ENCODE results near the gene CDC14B.

The CDC14B gene

DNA sequence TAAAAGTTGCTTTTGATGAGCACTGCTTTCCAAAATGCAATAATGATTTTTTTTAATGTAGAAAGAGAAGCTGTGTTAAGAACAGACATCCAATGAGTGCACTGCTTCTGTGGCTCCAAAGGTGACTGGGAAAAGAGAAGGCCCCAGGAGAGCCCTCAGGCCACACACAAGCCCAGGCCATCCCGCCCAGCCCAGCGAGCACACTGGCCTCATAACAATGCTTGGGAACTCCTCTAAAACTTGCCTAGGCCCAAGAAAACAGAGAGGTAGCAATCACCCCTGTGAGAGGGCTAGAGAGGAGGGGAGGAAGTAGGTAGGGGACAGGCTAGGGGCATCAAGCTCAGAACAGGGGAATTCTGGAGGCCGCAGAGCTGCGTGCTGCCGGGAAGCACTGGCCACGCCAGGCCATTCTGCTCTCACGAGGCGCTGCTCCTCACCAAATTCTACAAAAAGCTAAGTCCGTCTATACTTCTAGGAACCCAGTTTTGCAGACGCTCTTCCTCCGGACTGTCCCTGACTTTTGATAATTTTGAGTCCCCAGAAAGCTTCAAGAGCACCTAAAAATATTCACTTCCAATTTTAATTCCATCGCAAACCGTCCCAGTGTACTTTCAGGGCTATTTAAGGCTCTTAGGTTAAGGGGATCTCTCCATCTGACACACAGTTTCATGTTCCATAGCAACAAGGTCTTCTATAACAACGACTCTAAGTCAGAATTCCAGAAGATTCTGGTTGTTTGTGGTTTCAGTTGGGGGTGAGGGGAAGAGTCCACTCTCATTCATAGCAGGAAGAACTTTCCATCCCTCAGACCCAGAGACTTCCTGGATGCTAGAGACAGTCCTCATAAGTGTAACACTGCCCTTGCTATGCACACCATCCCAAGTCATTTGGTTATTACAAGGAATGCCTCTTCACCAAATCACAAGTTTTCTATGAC is 118.7 kb downstream of the CDC14B start:
- no peak for DNase-seq

- DNase-seq = no peak
These were observed 120.4 kb downstream of the CDC14B start for GRCh38 chr9:96499257-96499656.

DNA sequence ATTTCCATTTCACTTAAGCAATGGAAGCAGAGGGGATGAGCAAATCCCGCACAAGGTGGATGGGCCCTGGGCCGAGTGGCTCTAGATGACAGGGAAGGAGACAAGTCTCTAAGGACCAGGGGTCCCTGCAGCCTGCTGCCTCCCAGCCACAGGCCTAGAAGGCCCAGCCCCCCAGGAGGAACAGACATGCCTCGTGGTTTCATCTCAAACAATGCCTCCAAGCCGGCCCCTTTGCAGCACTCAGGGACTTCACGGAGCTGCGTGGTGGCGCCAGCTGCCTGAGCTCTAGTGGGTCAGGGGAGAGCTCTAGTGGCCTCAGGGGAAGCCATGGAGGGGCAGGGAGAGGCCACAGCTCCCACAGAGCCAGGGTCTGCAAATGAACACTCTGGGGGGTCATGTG is 120.8 kb downstream of the CDC14B start:
- DNase-seq = no peak

DNA sequence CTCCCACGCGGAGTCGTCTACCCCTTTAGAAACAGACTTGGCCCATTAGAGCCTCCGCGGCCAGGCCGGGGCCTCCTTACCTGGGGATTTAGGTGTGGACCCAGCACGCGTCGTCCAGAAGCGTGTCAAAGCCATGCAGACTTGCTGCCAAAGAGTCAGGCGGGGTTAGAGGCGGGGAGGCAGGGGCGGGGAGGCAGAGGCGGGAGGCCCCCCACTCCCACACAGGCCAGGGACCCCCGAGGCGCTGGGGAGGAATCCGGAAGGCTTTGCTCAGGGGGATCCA is 122.6 kb downstream of the CDC14B start:
- DNase-seq = no peak

- no peak for DNase-seq
These were observed 123.1 kb downstream of the CDC14B start for GRCh38 chr9:96496368-96497116.

- DNase-seq = no peak
These were observed 124.3 kb downstream of the CDC14B start for GRCh38 chr9:96495341-96495740.

DNA sequence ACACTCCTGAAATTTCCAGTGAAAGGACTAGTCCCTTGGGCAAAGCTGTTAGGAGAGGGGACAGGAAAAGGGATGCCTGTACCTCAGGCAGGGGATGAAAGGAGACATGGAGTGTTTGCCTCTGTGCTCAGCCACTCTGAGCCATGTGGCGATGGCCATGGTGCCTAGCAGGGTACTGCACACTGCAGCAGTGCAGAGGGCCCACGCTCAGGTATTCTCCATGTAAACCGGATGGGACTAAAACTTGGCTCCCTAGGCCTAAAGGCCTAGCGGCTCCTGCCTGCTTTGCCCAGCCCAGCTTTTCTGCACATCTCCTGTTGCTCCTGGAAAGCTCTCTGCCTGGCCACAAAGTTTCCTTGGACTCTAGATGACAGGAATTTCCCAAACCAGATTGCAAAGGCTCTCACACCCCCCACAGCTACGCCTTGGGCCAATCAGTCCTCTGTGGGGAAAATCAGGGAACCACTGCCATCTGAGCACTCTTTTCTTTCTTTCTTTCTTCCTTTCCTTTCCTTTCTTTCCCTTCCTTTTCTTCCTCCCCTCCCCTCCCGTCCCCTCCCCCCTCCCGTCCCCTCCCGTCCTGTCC is 125.3 kb downstream of the CDC14B start:
- no peak for DNase-seq

DNA sequence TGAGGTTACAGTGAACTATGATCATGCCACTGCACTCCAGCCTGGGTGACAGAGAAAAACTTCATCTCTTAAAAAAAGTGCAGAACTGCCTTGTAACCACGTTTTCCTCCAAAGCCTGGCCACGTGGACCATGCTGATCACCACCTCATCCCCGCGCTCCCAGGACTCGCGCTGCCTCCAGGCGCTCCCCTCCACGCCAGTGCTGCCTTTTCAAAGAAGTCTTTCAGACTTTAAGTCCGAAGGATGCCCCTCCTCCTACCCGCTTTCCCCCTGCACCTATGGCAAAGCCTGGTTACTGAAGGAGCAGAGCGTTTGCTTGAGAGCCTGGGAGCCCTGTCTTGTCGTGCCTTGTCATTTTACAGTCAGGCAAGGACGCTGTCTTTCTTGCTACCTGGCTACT is 125.9 kb downstream of the CDC14B start:
- DNase-seq = no peak

GRCh38 chr9:96492993-96493531 is 126.6 kb downstream of the CDC14B start:
- DNase-seq = no peak

GRCh38 chr9:96491880-96492525 is 127.6 kb downstream of the CDC14B start:
- DNase-seq = no peak

DNA sequence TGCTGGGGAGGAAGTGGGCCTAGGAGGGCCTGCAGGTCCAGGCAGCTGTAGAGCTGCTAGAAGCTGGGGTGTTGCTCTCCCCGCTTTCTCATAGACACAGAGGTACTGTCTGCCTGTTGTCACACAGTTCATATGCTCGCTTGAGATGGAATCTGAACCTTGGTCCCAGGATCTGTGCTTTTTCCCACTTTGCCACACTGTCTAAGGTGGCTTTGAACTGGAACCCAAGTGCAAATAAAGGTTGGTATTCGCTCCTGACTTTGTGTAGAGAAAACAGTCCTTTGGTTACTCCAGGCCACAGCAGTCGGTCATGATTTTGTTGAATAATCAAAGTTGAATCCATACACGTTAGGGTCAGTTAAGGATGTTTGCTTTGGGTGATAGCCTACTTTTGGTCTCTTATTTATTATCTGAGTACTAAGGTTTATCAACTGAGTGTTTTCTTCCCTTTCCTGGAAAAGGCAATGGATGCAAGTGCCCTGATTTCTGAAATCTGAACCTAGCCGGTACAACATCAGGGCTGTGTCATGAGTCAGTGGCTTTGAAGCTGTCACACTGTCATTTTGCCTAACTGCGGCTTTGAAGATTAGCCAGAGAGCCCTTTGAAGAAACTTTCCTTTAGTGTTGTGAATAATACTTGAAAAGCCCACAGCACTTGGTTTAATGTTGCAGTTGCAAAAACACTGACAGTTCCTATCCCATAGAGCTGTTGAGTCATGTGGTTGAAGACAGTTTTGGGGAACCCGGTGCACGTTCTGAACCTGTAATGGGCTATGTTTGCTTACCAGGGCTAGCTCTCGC is 128.4 kb downstream of the CDC14B start:
- no peak for DNase-seq

- no peak for DNase-seq
These were observed 129.0 kb downstream of the CDC14B start for GRCh38 chr9:96490534-96491078.

DNA sequence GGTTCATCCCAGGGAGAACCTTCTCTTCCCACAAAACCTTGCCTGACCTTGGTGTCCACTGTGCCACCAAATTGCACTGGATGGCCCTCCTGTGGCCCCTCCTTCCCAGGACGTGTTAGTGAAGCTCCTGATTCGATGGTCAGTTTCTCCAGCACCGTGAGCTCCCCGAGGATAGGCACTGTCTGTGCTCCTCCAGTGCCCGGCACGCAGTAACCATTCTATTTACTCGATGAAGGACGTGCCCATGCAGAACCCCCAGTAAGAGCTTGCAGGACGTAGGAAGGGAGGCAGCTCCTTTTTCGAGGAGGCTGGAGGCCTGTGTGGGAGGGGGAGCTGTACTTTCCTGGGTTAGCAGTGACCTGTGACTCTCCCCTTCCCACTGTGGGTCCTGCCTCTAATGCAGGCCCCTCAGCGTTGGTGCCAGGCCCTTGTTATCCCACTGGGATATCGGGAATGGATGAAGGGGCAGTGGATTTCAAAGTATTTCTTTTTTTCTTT is 130.1 kb downstream of the CDC14B start:
- no peak for DNase-seq

DNA sequence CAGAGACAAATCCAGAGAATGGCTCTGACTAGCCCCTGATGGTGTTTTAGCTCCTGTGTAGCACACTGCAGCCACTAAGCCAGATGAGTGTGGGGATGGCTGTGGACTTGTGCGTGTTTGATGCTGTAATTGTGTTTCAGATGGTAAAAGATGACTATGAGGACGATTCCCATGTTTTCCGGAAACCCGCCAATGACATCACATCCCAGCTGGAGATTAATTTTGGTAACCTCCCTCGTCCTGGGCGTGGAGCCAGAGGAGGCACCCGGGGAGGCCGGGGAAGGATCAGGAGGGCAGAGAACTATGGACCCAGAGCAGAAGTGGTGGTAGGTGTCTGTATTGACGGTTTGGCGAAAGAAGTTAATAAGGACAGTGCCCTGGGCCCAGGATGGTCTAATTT is 131.7 kb downstream of the CDC14B start:
- DNase-seq = no peak

GRCh38 chr9:96487029-96487396 is 132.6 kb downstream of the CDC14B start:
- DNase-seq = no peak

DNA sequence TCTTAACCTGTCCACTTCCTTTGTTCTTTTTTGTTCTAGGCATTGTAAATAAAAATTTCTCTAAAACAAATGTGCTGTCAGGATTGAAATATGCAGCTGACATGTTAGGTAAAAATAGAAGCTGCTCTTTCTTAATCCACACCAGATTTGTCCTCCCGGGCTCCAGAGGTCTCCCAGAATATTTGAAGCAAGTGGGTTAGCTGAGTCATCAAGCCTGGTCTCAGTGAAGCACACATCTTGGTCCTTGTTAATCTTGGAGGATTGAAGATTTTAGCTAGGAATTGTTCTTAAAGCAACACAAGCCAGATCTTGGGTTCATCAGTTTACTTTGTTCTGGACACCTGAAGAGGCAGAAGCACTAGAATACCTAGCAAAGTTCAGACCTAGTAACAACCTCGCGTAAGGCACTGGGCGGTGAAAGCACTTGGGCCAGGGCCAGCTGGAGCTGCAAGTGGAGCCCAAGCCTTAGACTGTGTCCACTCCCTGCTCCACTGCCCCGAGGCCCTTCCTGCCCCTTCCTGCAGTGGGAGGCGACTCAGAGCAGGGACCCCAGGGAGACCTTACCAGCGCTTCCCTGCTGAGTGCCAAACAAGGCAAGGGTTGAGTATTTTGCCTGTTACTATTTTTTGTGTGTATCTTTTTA is 133.1 kb downstream of the CDC14B start:
- no peak for DNase-seq

DNA sequence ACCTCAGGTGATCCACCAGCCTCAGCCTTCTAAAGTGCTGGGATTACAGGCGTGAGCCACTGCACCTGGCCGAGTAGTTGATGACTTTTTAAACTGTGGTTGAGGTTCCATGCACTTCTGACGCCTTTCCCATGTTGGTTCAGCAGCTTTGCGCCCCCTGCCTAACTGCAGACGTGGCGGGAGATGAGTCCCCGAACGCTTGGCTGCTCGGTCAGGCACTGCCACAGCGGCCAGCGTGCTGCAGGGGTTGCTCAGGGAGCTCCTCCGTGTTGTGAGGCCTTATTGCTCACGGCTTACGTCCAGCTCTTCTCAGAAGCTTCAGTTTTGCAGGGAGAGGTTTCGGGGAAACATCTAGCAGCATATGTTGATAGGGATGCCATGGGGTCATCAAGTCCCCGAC is 134.4 kb downstream of the CDC14B start:
- no peak for DNase-seq

DNA sequence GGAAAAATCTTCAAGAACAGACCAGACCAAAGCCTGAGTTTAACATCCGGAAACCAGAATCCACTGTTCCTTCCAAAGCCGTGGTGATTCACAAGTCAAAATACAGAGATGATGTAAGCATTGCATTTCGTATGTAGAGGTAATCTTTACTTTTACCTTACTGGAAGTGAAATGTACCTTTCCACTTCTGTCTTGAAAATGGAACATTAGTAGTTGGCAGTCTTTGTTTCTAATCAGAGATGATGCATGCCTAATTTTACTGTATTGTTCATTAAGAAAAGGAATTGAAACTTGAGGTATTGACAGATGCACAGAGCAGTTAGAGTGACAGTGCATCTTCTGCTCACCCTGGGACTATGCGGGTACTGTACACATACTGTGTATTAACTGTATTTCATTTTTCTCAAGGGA is 135.1 kb downstream of the CDC14B start:
- no peak for DNase-seq

DNA sequence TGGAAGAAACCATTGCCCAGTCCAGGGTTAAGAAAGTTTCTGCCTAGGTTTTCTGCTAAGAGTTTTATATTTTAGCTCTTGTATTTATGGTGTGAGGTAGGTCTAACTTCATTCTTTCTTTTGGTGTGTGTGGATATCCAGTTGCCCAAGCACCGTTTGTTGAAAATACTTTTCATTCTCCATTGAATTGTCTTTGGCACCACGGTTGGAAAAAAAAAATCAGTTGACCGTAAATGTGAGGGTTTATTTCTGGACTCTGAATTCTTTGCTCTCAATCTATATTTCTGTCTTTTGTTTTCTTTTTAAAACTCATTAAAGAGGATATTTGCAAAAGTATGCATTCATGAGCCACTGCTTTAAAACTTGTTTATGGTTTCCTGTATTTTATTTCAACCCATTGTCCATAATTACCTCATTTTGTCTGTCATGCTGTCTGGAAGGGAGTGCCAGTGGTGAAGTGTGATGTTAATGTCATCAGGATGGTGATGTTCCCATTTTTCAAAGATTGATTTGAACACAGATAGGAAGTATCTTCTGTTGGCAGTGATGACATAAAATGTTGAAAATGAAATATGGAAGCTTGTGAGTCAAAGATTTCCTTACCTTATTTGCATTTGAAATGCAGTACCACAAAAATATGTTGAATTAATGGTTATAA is 135.8 kb downstream of the CDC14B start:
- no peak for DNase-seq

DNA sequence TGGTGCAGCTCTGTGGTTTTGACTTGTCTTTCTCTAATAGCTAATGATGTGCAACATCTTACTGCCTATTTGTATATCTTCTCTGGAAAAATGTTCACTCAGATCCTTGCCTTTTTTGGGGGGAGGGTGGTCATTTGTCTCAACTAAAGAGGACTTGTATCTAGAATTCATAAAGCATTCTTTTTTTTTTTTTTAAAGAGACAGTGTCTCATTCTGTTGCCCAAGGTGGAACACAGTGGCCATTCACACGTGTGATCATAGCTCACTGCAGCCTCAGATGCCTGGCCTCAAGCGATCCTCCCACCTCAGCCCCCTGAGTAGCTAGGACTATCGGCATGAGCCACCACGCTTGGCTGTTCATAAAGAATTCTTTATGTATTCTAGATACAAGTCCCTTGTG is 136.4 kb downstream of the CDC14B start:
- DNase-seq = no peak

- no peak for DNase-seq
These were observed 137.2 kb downstream of the CDC14B start for GRCh38 chr9:96482476-96482875.
